Measurements from ENCODE around the gene PRSS35. TPM values are rescaled to one million over a fixed set of nuclear protein-coding genes. Genes with fewer than 3 reads are reported as not detected.

The PRSS35 gene
- total RNA-seq, 4 donors from 2014 or later, result 0.36 TPM; not detected in 3

- ATAC-seq (peak in 1 of 2 donors; percentile 55), DNase-seq (no peak)
- Histone ChIP-seq H3K27me3 (no peaks in the 10 kb centered on the region), H3K4me1 (peaks cover 8 to 11% of the 10 kb centered on the region in 2 donors), H3K9me3 (no peaks in the 10 kb centered on the region), H3K36me3 (no peaks in the 10 kb centered on the region), H3K4me3 (no peak overlapping the region), H3K27ac (no peak overlapping the region)
- intact Hi-C loops (cut with DNase I; ENCODE audit: low total_unique reads), result loop anchor here (5.0 kb wide), 2 partner anchors 85 to 450 kb away; partner anchors contain the start of genes DOP1A, ME1 and UBE3D
- in situ Hi-C loops (cut with MboI; ENCODE audit: low sequenced_read_pairs in 4 of 4), result loop anchor here (5.0 to 25.0 kb wide), 5 partner anchors 100 to 455 kb away; partner anchors contain the start of genes DOP1A (in 1 of the 4) and UBE3D (in 1 of the 4)
- TF ChIP-seq, protein P1, sequence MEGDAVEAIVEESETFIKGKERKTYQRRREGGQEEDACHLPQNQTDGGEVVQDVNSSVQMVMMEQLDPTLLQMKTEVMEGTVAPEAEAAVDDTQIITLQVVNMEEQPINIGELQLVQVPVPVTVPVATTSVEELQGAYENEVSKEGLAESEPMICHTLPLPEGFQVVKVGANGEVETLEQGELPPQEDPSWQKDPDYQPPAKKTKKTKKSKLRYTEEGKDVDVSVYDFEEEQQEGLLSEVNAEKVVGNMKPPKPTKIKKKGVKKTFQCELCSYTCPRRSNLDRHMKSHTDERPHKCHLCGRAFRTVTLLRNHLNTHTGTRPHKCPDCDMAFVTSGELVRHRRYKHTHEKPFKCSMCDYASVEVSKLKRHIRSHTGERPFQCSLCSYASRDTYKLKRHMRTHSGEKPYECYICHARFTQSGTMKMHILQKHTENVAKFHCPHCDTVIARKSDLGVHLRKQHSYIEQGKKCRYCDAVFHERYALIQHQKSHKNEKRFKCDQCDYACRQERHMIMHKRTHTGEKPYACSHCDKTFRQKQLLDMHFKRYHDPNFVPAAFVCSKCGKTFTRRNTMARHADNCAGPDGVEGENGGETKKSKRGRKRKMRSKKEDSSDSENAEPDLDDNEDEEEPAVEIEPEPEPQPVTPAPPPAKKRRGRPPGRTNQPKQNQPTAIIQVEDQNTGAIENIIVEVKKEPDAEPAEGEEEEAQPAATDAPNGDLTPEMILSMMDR (IDR thresholded peaks at IDR 0.05 in 4 of 5, conservative IDR thresholded peaks at IDR 0.05 in 1 of 5), result no peak
- TF ChIP-seq POLR2A (IDR thresholded peaks at IDR 0.05), result no peak
Observed at GRCh38 chr6:83517500-83517899, 5.2 kb downstream of the PRSS35 start.

DNA sequence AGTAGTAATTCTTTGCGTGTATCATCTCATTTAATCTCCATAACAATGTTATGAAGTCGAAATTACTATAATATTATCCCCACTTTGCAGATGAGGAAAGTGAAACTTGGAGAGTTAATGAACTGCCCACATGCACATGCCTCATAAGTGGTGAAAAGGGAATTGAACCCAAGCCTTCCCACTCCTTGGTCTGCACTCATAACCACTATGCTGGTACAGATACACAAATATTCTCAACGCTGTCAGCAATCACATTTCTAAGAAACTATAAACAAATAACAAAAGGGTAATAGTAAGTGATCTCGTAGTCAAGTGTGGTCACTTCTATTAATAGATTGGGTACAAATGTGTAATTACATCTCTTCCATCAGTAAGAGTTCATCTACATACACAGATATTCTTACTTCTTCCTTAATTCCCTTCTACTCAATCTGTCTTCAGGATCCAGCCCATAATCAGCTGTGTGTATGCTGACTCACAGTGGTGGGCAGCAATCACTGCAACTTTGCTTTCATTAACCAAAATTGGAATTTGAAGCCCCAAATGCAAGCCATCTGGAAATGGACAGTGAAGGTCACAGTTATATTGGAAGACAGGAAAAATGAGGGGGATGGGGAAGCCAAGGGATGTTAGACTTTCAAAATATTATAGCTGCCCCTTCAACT lies 6.6 kb downstream of the PRSS35 start:
- intact Hi-C loops (cut with DNase I; ENCODE audit: low total_unique reads) (loop anchor here (5.0 kb wide), 2 partner anchors 87 to 452 kb away; partner anchors contain the start of genes DOP1A, ME1 and UBE3D), in situ Hi-C loops (cut with MboI; ENCODE audit: low sequenced_read_pairs in 4 of 4) (loop anchor here (5.0 to 25.0 kb wide), 5 partner anchors 102 to 457 kb away; partner anchors contain the start of genes DOP1A (in 1 of the 4) and UBE3D (in 1 of the 4))
- Histone ChIP-seq H3K4me3 (no peak overlapping the region), H3K27me3 (no peaks in the 10 kb centered on the region), H3K4me1 (peaks cover 4 to 11% of the 10 kb centered on the region in 2 donors), H3K36me3 (no peaks in the 10 kb centered on the region), H3K27ac (no peak overlapping the region), H3K9me3 (no peaks in the 10 kb centered on the region)
- TF ChIP-seq POLR2A (IDR thresholded peaks at IDR 0.05), result no peak
- TF ChIP-seq, protein P1 (IDR thresholded peaks at IDR 0.05 in 4 of 5, conservative IDR thresholded peaks at IDR 0.05 in 1 of 5), result no peak
- ATAC-seq (peak; percentile 43 to 52), DNase-seq (no peak)

DNA sequence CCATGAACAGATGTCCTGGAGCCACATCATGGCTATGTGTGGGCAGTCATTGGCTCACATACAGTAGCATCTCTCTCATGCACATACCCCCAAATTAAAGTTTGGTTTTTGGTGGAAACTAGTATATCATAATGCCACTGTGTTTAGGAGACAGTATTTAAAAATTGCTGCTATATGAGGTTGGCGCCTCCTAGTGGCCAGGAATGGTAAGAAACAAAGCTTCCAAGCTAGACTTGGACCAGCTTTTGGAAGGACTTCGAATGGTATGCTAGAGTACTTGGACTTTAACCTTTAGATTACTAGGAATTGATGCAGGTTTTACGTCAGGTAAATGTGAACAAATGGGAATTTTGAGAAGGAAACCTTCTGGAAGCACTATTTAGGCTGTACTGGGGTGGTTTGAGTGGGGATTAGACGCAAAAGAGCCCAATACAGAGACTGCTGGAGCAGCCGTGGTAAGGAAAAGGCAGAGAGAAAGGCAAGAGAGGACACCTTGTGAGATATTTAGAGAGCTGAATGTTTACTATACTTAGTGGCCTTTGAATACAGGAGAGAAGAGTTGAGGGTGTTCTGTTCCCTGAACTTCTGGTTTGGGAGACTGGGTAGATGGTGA lies 23.8 kb downstream of the PRSS35 start:
- H3K9me3 ChIP-seq, result no peaks in the 10 kb centered on the region
- no peaks in the 10 kb centered on the region for H3K4me1 ChIP-seq
- intact Hi-C loops (cut with DNase I; ENCODE audit: low total_unique reads) (no loop called here), in situ Hi-C loops (cut with MboI; ENCODE audit: low sequenced_read_pairs in 4 of 4) (no loop called here)
- ATAC-seq (no peak), DNase-seq (no peak)
- H3K36me3 ChIP-seq, result no peaks in the 10 kb centered on the region
- TF ChIP-seq, protein P1 (IDR thresholded peaks at IDR 0.05 in 4 of 5, conservative IDR thresholded peaks at IDR 0.05 in 1 of 5), result peak in 3 of 5 experiments; percentile 21 to 54 (median 30)
- TF ChIP-seq POLR2A (IDR thresholded peaks at IDR 0.05), result no peak
- H3K4me3 ChIP-seq, result no peak overlapping the region
- H3K27ac ChIP-seq, result no peak overlapping the region
- no peaks in the 10 kb centered on the region for H3K27me3 ChIP-seq

GRCh38 chr6:83536647-83537589 lies 24.6 kb downstream of the PRSS35 start:
- Histone ChIP-seq H3K9me3 (no peaks in the 10 kb centered on the region), H3K27me3 (no peaks in the 10 kb centered on the region), H3K4me1 (no peaks in the 10 kb centered on the region), H3K36me3 (no peaks in the 10 kb centered on the region), H3K27ac (no peak overlapping the region), H3K4me3 (no peak overlapping the region)
- in situ Hi-C loops (cut with MboI; ENCODE audit: low sequenced_read_pairs in 4 of 4), result no loop called here
- no peak for ATAC-seq
- intact Hi-C loops (cut with DNase I; ENCODE audit: low total_unique reads), result no loop called here
- no peak for TF ChIP-seq POLR2A (IDR thresholded peaks at IDR 0.05)
- TF ChIP-seq, protein P1 (IDR thresholded peaks at IDR 0.05 in 4 of 5, conservative IDR thresholded peaks at IDR 0.05 in 1 of 5), result no peak
- no peak for DNase-seq

All from gastrocnemius medialis (tissue), 4 donors.